Activated T-cell treated with anti-CD3 and anti-CD28 coated beads, Interleukin-2, amount 50 U/mL, for 48 hours (primary cell): ENCODE data around the gene BTG4.
A peak's percentile ranks its signal among the peaks of the same experiment; 100 is the strongest.

Experiments used
- DNase-seq, 2 experiments: peaks; one replicate each; pipeline ENCODE4 v3.0.0-alpha.2; 2020

The BTG4 gene

DNA sequence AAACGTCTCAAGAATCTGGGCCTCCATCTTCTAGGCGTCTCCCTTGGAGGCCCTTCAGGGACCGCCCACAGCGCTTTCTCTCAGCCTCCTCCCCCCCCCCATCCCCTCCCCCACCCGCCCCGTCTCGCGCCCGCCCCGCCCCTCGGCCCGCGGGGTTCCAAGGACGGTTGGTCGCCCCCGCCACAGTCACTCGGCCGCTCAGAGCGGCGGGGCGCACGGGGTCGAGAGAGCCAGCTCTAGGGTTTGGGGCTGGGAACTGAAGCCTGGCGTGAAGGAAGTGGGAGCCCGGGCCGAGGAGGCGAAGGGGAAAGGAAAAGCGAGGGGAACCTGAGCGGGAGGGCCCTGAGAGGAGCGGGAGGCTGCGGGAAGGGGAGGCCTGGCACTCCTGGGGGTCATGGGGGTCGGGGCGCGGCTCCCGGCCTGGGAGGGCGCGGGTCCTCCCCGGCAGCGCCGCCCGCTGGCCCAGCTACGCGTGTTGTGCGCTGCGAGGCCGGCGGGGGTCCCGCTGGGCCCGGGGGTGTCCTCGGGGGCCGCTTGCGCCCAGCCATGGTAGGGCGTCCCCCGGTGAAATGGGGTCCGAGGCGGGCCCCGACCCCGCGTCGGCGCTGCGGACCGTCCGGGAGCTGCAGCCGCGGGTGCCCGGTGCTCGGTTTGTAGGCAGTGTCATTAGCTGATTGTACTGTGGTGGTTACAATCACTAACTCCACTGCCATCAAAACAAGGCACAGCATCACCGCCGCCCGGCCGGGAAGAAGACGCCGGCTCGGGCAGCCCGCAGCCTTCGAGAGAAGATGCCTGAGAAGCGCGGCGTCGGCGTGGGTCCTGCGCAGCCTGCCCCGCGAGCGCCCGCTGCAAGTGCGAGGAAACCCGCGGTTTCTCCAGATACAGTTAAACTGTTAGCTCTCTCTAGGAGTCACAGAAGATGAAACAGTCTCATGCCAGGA lies at the start of gene BTG4:
Gene BTG4 (minus strand): TSS at position 91 of the 944 bp plus-strand sequence. CDS start 13,610 bp downstream, outside the sequence.
- peak; percentile 43 to 57 for DNase-seq

DNA sequence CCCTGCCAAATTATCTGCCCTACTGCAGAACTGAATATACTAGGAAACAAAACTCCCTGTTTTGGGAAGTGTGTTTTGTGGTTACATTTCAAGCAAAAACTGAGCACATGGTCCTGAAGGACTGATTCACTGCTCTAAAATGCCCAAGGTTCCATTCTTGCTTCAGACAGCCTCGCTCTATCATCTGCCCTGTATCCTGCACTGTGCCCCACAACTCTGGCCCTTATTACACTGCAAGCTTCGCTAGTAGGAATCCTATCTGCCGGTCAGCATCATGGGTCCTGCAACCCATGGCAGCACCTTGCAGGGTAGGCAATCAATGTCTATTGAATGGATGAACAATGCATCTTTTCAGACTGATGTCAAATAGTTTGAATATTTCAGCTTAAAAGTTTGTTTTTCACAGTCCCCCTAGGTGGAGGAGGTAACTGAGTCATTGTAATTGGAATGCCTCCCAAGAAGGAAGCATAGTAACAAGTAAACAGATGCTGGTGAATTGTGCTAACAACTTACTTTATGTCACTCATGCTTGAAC lies 49.7 kb upstream of the BTG4 start:
- no peak for DNase-seq

- no peak for DNase-seq
Observed at GRCh38 chr11:111561306-111561705, 49.1 kb upstream of the BTG4 start.

DNA sequence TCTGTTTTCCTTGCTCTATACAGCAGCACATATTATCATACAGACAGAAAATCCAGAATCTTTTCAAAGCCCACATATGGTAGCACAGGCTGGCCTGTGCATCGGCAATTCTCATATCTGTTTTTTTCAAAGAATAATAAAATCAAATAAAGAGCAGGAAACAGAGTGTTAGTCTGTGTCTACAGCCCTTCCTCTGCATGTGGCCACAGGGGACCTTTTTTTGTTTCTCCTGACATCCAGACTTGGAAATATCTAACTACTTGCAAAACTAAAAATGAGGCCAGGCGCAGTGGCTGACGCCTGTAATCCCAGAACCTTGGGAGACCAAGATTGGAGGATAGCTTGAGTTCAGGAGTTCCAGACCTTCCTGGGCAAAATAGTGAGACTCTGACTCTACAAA lies 48.6 kb upstream of the BTG4 start:
- no peak for DNase-seq

GRCh38 chr11:111559800-111560464 lies 47.7 kb upstream of the BTG4 start:
- DNase-seq, result no peak

DNA sequence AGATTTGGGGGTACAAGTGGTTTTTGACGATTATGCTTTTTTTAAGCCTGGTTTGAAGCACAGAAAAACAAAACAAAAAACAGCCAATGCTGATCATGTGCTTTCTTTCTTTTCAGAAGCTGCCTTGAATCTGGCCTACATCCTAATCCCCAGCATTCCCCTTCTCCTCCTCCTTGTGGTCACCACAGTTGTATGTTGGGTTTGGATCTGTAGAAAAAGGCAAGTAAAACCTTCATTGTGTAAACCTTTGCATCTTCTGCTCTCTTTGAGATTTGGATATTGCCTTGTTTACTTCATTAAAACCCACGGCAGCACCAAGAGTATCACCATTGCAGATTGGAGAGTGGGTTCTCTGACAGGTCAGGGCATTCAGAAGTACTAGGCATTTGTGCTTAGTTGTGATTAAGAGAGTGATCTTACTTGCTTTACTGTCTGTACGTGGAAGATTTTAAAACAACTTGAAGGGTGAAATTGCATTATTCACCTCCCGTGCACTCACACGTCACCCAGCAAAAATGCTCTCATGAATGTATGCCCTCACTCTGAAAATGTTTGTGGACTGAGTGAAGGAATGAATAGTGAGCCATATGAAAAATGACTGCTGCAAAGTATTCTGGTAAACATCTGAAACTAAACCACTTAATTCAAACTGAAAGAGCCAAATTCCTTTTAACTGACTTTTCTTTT lies 45.4 kb upstream of the BTG4 start:
- no peak for DNase-seq

- no peak for DNase-seq
Observed at GRCh38 chr11:111555255-111555654, 43.1 kb upstream of the BTG4 start.

- no peak for DNase-seq
Observed at GRCh38 chr11:111554532-111554931, 42.3 kb upstream of the BTG4 start.

GRCh38 chr11:111550258-111550657 lies 38.1 kb upstream of the BTG4 start:
- DNase-seq, result no peak

DNA sequence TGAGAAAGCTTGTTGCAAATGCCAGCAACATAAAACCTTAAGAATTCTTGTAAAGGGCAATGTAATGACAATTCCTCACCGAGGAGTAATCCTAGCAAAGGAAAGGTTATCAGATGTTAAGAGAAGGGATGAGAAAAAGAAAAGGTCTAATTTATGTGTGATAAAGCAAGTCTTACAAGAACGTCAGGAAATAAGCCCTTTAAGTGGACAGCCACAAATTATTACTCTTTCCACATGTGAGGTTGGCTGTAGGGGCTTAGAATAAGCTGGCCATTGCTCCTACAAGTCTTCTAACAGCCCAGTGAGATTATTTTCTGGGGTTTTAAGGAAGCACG lies 37.6 kb upstream of the BTG4 start:
- DNase-seq, result no peak

DNA sequence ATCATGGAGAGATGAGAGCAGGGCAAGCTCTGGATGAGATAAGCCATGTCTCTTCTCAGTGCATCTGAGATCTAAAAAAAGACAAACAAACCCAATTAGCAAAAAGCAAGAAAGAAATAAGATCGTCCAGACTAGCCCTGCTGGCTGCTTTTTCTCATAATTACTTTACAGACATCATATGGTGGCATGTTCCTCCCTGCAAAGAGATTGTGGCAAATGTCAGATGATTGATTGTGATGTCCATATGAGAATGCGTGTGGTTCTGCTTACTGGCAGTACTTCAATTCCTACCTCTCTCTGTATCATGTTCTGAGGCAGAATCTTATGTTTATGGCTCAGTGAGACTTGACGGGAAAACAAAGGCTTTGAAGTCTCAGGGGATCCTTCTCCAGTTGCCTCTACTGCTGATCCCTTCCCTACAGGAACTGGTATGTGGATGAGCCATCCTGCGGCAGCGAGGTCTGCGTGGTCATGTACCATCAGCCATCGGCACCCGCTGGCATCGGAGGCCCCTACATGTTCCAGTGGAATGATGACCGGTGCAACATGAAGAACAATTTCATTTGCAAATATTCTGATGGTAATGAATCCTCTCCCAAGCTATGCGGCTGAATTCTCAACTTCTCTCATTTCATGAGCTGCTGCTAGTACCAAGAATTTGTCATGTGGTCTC lies 37.1 kb upstream of the BTG4 start:
- no peak for DNase-seq

DNA sequence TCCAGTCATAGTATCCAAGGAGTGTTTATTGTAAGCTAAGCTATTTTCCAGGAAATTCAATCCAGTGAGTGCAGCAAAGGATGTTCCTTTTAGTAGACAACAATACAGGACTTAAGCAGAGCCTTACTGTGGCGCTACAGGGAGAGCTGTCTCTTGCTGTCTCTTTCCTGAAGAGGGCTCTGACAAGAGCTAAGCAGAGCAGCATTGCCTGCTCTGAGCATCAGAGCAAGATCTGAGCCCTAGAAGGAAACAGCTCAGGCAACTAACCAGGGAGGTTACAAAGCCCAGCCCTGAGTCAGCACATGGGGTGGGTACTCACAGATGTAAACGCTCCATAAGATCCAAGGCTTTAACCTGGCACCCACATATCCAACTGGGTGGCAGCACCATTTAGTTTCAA lies 36.3 kb upstream of the BTG4 start:
- no peak for DNase-seq

- DNase-seq, result no peak
Observed at GRCh38 chr11:111542606-111543275, 30.6 kb upstream of the BTG4 start.

- DNase-seq, result peak; percentile 27 to 35
Observed at GRCh38 chr11:111541254-111542061, 29.3 kb upstream of the BTG4 start.

- DNase-seq, result no peak
Observed at GRCh38 chr11:111540937-111541253, 28.7 kb upstream of the BTG4 start.

- DNase-seq, result peak; percentile 44 to 61
Observed at GRCh38 chr11:111540114-111540936, 28.1 kb upstream of the BTG4 start, which contains the start of gene LAYN. Gene LAYN, plus strand, starts transcription at chr11:111540720. Its CDS starts 124 bp downstream, at chr11:111540844.

GRCh38 chr11:111539426-111540113 lies 27.4 kb upstream of the BTG4 start:
- DNase-seq, result peak in 1 of 2 experiments; percentile 44

- DNase-seq, result no peak
Observed at GRCh38 chr11:111538407-111539114, 26.4 kb upstream of the BTG4 start.

GRCh38 chr11:111537336-111537860 lies 25.2 kb upstream of the BTG4 start:
- DNase-seq, result no peak
